ENCODE results near the gene NXN.

NXN gene

DNA sequence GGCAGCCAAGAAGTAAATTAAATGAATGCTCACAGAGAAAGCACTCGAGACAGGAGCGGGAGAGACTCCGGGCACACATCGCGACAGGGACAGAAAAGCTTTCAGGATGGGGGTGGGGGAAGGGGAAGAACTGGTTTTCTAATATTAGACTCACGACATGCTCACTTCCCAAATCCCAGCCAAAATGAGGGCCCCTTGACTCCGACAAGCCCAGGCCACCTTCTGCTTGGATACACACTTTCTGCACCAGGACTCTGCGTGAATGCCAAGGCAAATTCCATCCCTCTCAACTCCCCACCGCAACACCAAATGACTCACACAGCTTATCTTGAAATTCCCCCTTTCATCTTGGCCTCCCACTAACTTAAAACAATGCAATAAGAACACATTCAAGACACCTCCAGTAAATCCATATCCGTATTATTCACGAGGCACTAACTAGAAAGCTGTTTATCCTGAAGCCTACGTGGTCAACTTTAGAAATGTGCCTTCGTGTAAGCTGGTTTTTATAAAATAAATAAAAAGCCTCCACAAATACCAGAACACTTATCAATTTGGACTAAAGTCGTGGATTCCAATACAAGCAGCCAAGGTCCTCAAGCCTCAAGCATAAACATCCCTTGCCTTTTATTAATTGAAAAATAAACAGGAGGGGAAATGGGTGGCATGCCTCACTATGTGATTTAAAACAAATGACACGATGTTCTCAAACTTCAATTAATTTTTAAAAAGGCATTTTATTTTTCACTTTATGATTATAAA lies 46.1 kb downstream of the NXN start:
- peaks cover 31% of the 10 kb centered on the region for H3K4me1 ChIP-seq (ENCODE audit: control insufficient read depth, insufficient read depth, low read depth, low read length)

DNA sequence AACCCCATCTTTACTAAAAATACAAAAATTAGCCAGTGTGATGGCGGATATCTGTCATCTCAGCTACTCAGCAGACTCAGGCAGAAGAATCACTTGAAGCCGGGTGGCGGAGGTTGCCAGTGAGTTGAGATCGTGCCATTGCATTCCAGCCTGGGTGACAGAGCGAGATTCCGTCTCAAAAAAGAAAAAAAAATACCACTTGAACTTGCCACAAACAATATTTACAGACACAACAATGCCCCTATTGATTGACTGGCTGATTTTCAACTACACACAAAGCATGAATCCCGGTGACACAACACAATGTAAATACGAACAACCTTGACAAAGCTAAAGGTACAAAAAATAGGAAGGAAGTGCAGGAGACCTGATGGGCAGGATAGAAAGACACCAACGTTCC lies 49.3 kb downstream of the NXN start:
- Histone ChIP-seq H2BK15ac (ENCODE audit: low read depth, poor library complexity, severe bottlenecking) (no peak overlapping the region), H3K4me2 (ENCODE audit: low read length, poor library complexity, severe bottlenecking) (no peak overlapping the region), H3K27me3 (ENCODE audit: control insufficient read depth in 1 of 2, insufficient read depth in 1 of 2, low read length in 2 of 2) (peaks cover 0 to 4% of the 10 kb centered on the region in 2 experiments), H3K14ac (ENCODE audit: low read length in 2 of 2) (no peak overlapping the region), H3K9ac (ENCODE audit: low read length) (no peak overlapping the region), H3K4ac (ENCODE audit: low read depth in 1 of 2, low read length in 2 of 2) (no peak overlapping the region), H3K4me1 (ENCODE audit: control insufficient read depth, insufficient read depth, low read depth, low read length) (peaks cover 33% of the 10 kb centered on the region), H4K8ac (ENCODE audit: low read length) (no peak overlapping the region), H2AFZ (ENCODE audit: low read depth, low read length) (no peak overlapping the region), H3K4me3 (ENCODE audit: insufficient read depth in 1 of 2, low read depth in 1 of 2, low read length in 2 of 2) (no peak overlapping the region), H3K27ac (ENCODE audit: low read length, poor library complexity, severe bottlenecking) (no peak overlapping the region), H2BK120ac (ENCODE audit: low read depth, low read length) (no peak overlapping the region), H3K79me1 (replicated peaks; ENCODE audit: low read length, poor library complexity, severe bottlenecking) (peaks cover 20% of the 10 kb centered on the region), H4K91ac (ENCODE audit: low read length) (no peak overlapping the region), H3K23ac (ENCODE audit: low read length in 2 of 2) (no peak overlapping the region), H3K36me3 (ENCODE audit: control insufficient read depth in 1 of 2, insufficient read depth in 2 of 2, low read depth in 1 of 2, low read length in 2 of 2) (peaks cover 0 to 9% of the 10 kb centered on the region in 2 experiments), H3K18ac (ENCODE audit: low read depth in 1 of 2, low read length in 2 of 2) (no peak overlapping the region), H2BK5ac (ENCODE audit: low read depth, low read length, poor library complexity, severe bottlenecking) (no peak overlapping the region), H3K9me3 (ENCODE audit: control insufficient read depth, low read length) (no peaks in the 10 kb centered on the region), H2BK12ac (ENCODE audit: low read length in 2 of 2) (no peak overlapping the region), H2AK5ac (ENCODE audit: low read length, severe bottlenecking) (peak overlapping the region; percentile 33)
- no peak for DNase-seq
- WGBS = 97% methylated on average over 8 of the region's 9 CpGs

More for the DNA sequence above, 46.1 kb downstream of the NXN start:
- DNase-seq = peak; percentile 93
- H3K4me3 ChIP-seq (ENCODE audit: insufficient read depth in 1 of 2, low read depth in 1 of 2, low read length in 2 of 2) = peak overlapping the region in 1 of 2 experiments; percentile 38
- no peak overlapping the region for H4K91ac ChIP-seq (ENCODE audit: low read length)
- H3K9me3 ChIP-seq (ENCODE audit: control insufficient read depth, low read length) = no peaks in the 10 kb centered on the region
- H2AFZ ChIP-seq (ENCODE audit: low read depth, low read length) = no peak overlapping the region
- no peak overlapping the region for H3K14ac ChIP-seq (ENCODE audit: low read length in 2 of 2)
- H2AK5ac ChIP-seq (ENCODE audit: low read length, severe bottlenecking) = peak overlapping the region; percentile 11
- H3K4ac ChIP-seq (ENCODE audit: low read depth in 1 of 2, low read length in 2 of 2) = peak overlapping the region in 1 of 2 experiments; percentile 80
- peak overlapping the region; percentile 74 for H3K27ac ChIP-seq (ENCODE audit: low read length, poor library complexity, severe bottlenecking)
- no peak overlapping the region for H2BK15ac ChIP-seq (ENCODE audit: low read depth, poor library complexity, severe bottlenecking)
- peak overlapping the region; percentile 48 to 87 for H2BK12ac ChIP-seq (ENCODE audit: low read length in 2 of 2)
- no peak overlapping the region for H3K23ac ChIP-seq (ENCODE audit: low read length in 2 of 2)
- peak overlapping the region; percentile 33 for H3K4me2 ChIP-seq (ENCODE audit: low read length, poor library complexity, severe bottlenecking)
- no peak overlapping the region for H2BK120ac ChIP-seq (ENCODE audit: low read depth, low read length)
- H3K27me3 ChIP-seq (ENCODE audit: control insufficient read depth in 1 of 2, insufficient read depth in 1 of 2, low read length in 2 of 2) = peaks cover 0 to 4% of the 10 kb centered on the region in 2 experiments
- 5% methylated on average over 9 of the region's 15 CpGs for WGBS
- H3K36me3 ChIP-seq (ENCODE audit: control insufficient read depth in 1 of 2, insufficient read depth in 2 of 2, low read depth in 1 of 2, low read length in 2 of 2) = peaks cover 0 to 23% of the 10 kb centered on the region in 2 experiments
- peak overlapping the region; percentile 68 to 83 for H3K18ac ChIP-seq (ENCODE audit: low read depth in 1 of 2, low read length in 2 of 2)
- peak overlapping the region; percentile 70 for H3K9ac ChIP-seq (ENCODE audit: low read length)
- H2BK5ac ChIP-seq (ENCODE audit: low read depth, low read length, poor library complexity, severe bottlenecking) = peak overlapping the region; percentile 39
- peak overlapping the region; percentile 51 for H4K8ac ChIP-seq (ENCODE audit: low read length)
- H3K79me1 ChIP-seq (replicated peaks; ENCODE audit: low read length, poor library complexity, severe bottlenecking) = peaks cover 36% of the 10 kb centered on the region

DNA sequence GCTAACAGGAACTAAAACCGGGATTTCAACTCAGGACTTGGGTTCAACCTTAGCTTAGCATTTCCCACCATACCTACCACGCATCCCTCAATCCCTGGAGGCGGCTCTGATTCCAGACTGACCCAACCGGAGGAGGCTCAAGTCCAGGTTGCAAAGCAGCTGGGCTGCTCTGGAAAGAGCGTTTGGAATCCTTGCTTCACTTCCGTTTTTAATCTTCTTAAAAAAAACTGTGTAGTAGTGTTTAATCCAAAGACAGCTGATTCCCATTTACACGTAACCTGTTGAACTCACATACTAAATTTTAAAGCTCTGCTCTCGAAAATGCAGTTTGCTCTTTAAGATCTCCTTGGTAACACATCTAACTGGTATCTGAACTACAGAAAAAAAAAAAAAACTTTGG lies 50.0 kb downstream of the NXN start:
- no peak overlapping the region for H3K9ac ChIP-seq (ENCODE audit: low read length)
- no peak overlapping the region for H3K14ac ChIP-seq (ENCODE audit: low read length in 2 of 2)
- no peak overlapping the region for H3K27ac ChIP-seq (ENCODE audit: low read length, poor library complexity, severe bottlenecking)
- H3K4me3 ChIP-seq (ENCODE audit: insufficient read depth in 1 of 2, low read depth in 1 of 2, low read length in 2 of 2) = no peak overlapping the region
- no peak overlapping the region for H2BK15ac ChIP-seq (ENCODE audit: low read depth, poor library complexity, severe bottlenecking)
- no peaks in the 10 kb centered on the region for H3K27me3 ChIP-seq (ENCODE audit: control insufficient read depth in 1 of 2, insufficient read depth in 1 of 2, low read length in 2 of 2)
- peak overlapping the region; percentile 78 for H2AK5ac ChIP-seq (ENCODE audit: low read length, severe bottlenecking)
- no peak overlapping the region for H2AFZ ChIP-seq (ENCODE audit: low read depth, low read length)
- no peak for DNase-seq
- no peaks in the 10 kb centered on the region for H3K9me3 ChIP-seq (ENCODE audit: control insufficient read depth, low read length)
- H3K23ac ChIP-seq (ENCODE audit: low read length in 2 of 2) = no peak overlapping the region
- H3K79me1 ChIP-seq (replicated peaks; ENCODE audit: low read length, poor library complexity, severe bottlenecking) = peaks cover 25% of the 10 kb centered on the region
- peak overlapping the region; percentile 84 for H2BK120ac ChIP-seq (ENCODE audit: low read depth, low read length)
- WGBS = 97% methylated on average over 7 of the region's 8 CpGs
- H3K4me1 ChIP-seq (ENCODE audit: control insufficient read depth, insufficient read depth, low read depth, low read length) = peaks cover 36% of the 10 kb centered on the region
- H2BK5ac ChIP-seq (ENCODE audit: low read depth, low read length, poor library complexity, severe bottlenecking) = no peak overlapping the region
- peak overlapping the region; percentile 84 for H4K91ac ChIP-seq (ENCODE audit: low read length)
- H3K4ac ChIP-seq (ENCODE audit: low read depth in 1 of 2, low read length in 2 of 2) = peak overlapping the region in 1 of 2 experiments; percentile 97
- H3K4me2 ChIP-seq (ENCODE audit: low read length, poor library complexity, severe bottlenecking) = no peak overlapping the region
- peak overlapping the region; percentile 55 for H4K8ac ChIP-seq (ENCODE audit: low read length)
- no peak overlapping the region for H2BK12ac ChIP-seq (ENCODE audit: low read length in 2 of 2)
- peaks cover 0 to 8% of the 10 kb centered on the region in 2 experiments for H3K36me3 ChIP-seq (ENCODE audit: control insufficient read depth in 1 of 2, insufficient read depth in 2 of 2, low read depth in 1 of 2, low read length in 2 of 2)
- H3K18ac ChIP-seq (ENCODE audit: low read depth in 1 of 2, low read length in 2 of 2) = peak overlapping the region in 1 of 2 experiments; percentile 96

DNA sequence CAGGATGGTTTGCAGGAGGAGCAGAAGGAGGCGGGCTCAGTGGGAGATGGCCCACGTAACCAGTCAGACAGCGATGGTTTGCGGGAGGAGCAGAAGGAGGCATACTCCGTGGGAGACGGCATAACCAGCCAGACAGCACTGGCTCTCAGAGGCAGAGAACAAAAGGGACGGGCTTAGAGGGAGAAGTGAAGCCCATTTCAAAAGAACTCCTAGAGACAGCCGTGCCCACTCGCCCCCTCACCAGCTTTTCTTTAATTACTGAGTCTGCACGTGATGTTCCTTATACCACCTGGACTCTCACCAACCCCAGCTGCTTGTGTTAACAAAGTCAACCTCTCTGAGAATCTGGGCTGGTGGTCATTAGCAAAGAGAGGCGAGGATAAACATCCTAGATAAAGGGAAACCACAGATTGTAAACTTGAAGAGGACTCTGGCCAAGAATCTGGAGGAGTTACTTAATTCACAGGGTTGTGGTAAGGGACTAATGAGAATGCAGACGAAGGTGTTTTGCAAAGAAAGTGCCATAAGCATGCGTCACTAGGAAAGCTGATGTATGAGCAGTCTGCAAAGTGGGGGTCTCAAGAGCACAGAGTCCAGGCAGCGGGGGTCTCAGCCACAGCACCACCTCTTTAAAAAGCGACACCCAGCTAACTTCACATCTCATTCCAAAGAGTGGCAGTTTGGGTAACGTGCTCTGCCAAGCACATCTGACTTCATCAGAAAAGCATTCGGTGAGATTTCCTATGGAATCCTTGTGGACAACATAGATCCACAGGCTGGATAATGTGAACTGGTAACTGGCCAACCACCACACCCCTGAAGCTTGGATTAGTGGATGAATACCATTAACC lies 51.7 kb downstream of the NXN start:
- Histone ChIP-seq H3K4me3 (ENCODE audit: insufficient read depth in 1 of 2, low read depth in 1 of 2, low read length in 2 of 2) (no peak overlapping the region), H3K14ac (ENCODE audit: low read length in 2 of 2) (no peak overlapping the region), H2BK12ac (ENCODE audit: low read length in 2 of 2) (peak overlapping the region; percentile 12 to 37), H3K4me2 (ENCODE audit: low read length, poor library complexity, severe bottlenecking) (peak overlapping the region; percentile 50), H3K27ac (ENCODE audit: low read length, poor library complexity, severe bottlenecking) (peak overlapping the region; percentile 98), H3K9me3 (ENCODE audit: control insufficient read depth, low read length) (no peaks in the 10 kb centered on the region), H3K4ac (ENCODE audit: low read depth in 1 of 2, low read length in 2 of 2) (peak overlapping the region in 1 of 2 experiments; percentile 32), H3K27me3 (ENCODE audit: control insufficient read depth in 1 of 2, insufficient read depth in 1 of 2, low read length in 2 of 2) (no peaks in the 10 kb centered on the region), H3K23ac (ENCODE audit: low read length in 2 of 2) (no peak overlapping the region), H3K79me1 (replicated peaks; ENCODE audit: low read length, poor library complexity, severe bottlenecking) (peaks cover 34% of the 10 kb centered on the region), H3K18ac (ENCODE audit: low read depth in 1 of 2, low read length in 2 of 2) (peak overlapping the region; percentile 79 to 82), H3K36me3 (ENCODE audit: control insufficient read depth in 1 of 2, insufficient read depth in 2 of 2, low read depth in 1 of 2, low read length in 2 of 2) (peaks cover 0 to 9% of the 10 kb centered on the region in 2 experiments), H3K9ac (ENCODE audit: low read length) (no peak overlapping the region), H2BK5ac (ENCODE audit: low read depth, low read length, poor library complexity, severe bottlenecking) (peak overlapping the region; percentile 94), H3K4me1 (ENCODE audit: control insufficient read depth, insufficient read depth, low read depth, low read length) (peaks cover 30% of the 10 kb centered on the region), H2AK5ac (ENCODE audit: low read length, severe bottlenecking) (peak overlapping the region; percentile 43), H2AFZ (ENCODE audit: low read depth, low read length) (no peak overlapping the region), H4K8ac (ENCODE audit: low read length) (no peak overlapping the region), H4K91ac (ENCODE audit: low read length) (peak overlapping the region; percentile 18), H2BK120ac (ENCODE audit: low read depth, low read length) (peak overlapping the region; percentile 0), H2BK15ac (ENCODE audit: low read depth, poor library complexity, severe bottlenecking) (peak overlapping the region; percentile 19)
- WGBS = 10% methylated on average over 14 of the region's 17 CpGs
- peak; percentile 98 for DNase-seq
